ENCODE data around the gene MOAP1. TPM values are rescaled to one million over a fixed set of nuclear protein-coding genes. Genes with fewer than 3 reads are reported as not detected.

The MOAP1 gene
- total RNA-seq, 1 experiment from 2014 or later, result 18.1 TPM

- POLR2A ChIA-PET, result interaction anchor here (0.5 to 2.7 kb wide), 4 partner anchors 15 to 416 kb away, joined by 4 to 23 read pairs (median 6); partner anchors contain the start of genes GON7 and UBR7
- ATAC-seq, result peak; percentile 4; the same call in 1 of the 2 replicates
Measured at GRCh38 chr14:93183596-93184317, 940 bp downstream of the MOAP1 start.

More at GRCh38 chr14:93183596-93184317, 940 bp downstream of the MOAP1 start:
- peaks cover 18% of the 10 kb centered on the region for H3K4me1 Mint-ChIP-seq
- H3K27me3 Mint-ChIP-seq (ENCODE audit: low read depth), result no peaks in the 10 kb centered on the region
- H3K27ac Mint-ChIP-seq, result peak overlapping the region; percentile 95
- H3K36me3 Mint-ChIP-seq, result peaks cover 10% of the 10 kb centered on the region; the same call in 1 of the 2 replicates
- DNase-seq (ENCODE audit: low spot score), result no peak
- H3K9me3 Mint-ChIP-seq, result no peaks in the 10 kb centered on the region
- TF ChIP-seq IRF1 (CRISPR knock-in tag; IDR thresholded peaks at IDR 0.05), result no peak
- no peak for TF ChIP-seq ELF4 (CRISPR knock-in tag; IDR thresholded peaks at IDR 0.05; ENCODE audit: low read depth)
- TF ChIP-seq ZNF671 (CRISPR knock-in tag; IDR thresholded peaks at IDR 0.05), result no peak
- no peak for TF ChIP-seq RORB (CRISPR knock-in tag; IDR thresholded peaks at IDR 0.05)
- no peak for TF ChIP-seq ZNF317 (CRISPR knock-in tag; IDR thresholded peaks at IDR 0.05; ENCODE audit: borderline replicate concordance, low read depth)
- TF ChIP-seq, protein P1, sequence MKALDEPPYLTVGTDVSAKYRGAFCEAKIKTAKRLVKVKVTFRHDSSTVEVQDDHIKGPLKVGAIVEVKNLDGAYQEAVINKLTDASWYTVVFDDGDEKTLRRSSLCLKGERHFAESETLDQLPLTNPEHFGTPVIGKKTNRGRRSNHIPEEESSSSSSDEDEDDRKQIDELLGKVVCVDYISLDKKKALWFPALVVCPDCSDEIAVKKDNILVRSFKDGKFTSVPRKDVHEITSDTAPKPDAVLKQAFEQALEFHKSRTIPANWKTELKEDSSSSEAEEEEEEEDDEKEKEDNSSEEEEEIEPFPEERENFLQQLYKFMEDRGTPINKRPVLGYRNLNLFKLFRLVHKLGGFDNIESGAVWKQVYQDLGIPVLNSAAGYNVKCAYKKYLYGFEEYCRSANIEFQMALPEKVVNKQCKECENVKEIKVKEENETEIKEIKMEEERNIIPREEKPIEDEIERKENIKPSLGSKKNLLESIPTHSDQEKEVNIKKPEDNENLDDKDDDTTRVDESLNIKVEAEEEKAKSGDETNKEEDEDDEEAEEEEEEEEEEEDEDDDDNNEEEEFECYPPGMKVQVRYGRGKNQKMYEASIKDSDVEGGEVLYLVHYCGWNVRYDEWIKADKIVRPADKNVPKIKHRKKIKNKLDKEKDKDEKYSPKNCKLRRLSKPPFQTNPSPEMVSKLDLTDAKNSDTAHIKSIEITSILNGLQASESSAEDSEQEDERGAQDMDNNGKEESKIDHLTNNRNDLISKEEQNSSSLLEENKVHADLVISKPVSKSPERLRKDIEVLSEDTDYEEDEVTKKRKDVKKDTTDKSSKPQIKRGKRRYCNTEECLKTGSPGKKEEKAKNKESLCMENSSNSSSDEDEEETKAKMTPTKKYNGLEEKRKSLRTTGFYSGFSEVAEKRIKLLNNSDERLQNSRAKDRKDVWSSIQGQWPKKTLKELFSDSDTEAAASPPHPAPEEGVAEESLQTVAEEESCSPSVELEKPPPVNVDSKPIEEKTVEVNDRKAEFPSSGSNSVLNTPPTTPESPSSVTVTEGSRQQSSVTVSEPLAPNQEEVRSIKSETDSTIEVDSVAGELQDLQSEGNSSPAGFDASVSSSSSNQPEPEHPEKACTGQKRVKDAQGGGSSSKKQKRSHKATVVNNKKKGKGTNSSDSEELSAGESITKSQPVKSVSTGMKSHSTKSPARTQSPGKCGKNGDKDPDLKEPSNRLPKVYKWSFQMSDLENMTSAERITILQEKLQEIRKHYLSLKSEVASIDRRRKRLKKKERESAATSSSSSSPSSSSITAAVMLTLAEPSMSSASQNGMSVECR (CRISPR knock-in tag; IDR thresholded peaks at IDR 0.05; ENCODE audit: borderline replicate concordance), result no peak
- no peak for TF ChIP-seq ZNF396 (CRISPR knock-in tag; IDR thresholded peaks at IDR 0.05; ENCODE audit: borderline replicate concordance)
- no peak for TF ChIP-seq JAZF1 (CRISPR knock-in tag; IDR thresholded peaks at IDR 0.05)
- no peak for TF ChIP-seq ZNF138 (CRISPR knock-in tag; conservative IDR thresholded peaks at IDR 0.05)
- no peak for TF ChIP-seq TEAD1 (CRISPR knock-in tag; IDR thresholded peaks at IDR 0.05)
- TF ChIP-seq ZBTB43 (CRISPR knock-in tag; IDR thresholded peaks at IDR 0.05), result no peak
- TF ChIP-seq, protein P2, sequence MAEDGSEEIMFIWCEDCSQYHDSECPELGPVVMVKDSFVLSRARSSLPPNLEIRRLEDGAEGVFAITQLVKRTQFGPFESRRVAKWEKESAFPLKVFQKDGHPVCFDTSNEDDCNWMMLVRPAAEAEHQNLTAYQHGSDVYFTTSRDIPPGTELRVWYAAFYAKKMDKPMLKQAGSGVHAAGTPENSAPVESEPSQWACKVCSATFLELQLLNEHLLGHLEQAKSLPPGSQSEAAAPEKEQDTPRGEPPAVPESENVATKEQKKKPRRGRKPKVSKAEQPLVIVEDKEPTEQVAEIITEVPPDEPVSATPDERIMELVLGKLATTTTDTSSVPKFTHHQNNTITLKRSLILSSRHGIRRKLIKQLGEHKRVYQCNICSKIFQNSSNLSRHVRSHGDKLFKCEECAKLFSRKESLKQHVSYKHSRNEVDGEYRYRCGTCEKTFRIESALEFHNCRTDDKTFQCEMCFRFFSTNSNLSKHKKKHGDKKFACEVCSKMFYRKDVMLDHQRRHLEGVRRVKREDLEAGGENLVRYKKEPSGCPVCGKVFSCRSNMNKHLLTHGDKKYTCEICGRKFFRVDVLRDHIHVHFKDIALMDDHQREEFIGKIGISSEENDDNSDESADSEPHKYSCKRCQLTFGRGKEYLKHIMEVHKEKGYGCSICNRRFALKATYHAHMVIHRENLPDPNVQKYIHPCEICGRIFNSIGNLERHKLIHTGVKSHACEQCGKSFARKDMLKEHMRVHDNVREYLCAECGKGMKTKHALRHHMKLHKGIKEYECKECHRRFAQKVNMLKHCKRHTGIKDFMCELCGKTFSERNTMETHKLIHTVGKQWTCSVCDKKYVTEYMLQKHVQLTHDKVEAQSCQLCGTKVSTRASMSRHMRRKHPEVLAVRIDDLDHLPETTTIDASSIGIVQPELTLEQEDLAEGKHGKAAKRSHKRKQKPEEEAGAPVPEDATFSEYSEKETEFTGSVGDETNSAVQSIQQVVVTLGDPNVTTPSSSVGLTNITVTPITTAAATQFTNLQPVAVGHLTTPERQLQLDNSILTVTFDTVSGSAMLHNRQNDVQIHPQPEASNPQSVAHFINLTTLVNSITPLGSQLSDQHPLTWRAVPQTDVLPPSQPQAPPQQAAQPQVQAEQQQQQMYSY (CRISPR knock-in tag; IDR thresholded peaks at IDR 0.05), result no peak
- no peak for TF ChIP-seq NFYB (CRISPR knock-in tag; conservative IDR thresholded peaks at IDR 0.05; ENCODE audit: low read depth)
- TF ChIP-seq ZNF263 (CRISPR knock-in tag; IDR thresholded peaks at IDR 0.05; ENCODE audit: low read depth), result no peak
- TF ChIP-seq, protein P3, sequence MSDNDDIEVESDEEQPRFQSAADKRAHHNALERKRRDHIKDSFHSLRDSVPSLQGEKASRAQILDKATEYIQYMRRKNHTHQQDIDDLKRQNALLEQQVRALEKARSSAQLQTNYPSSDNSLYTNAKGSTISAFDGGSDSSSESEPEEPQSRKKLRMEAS (CRISPR knock-in tag; IDR thresholded peaks at IDR 0.05), result no peak
- no peak for TF ChIP-seq ZNF232 (CRISPR knock-in tag; IDR thresholded peaks at IDR 0.05)
- TF ChIP-seq ETV6 (CRISPR knock-in tag; IDR thresholded peaks at IDR 0.05), result no peak
- TF ChIP-seq, protein P4, sequence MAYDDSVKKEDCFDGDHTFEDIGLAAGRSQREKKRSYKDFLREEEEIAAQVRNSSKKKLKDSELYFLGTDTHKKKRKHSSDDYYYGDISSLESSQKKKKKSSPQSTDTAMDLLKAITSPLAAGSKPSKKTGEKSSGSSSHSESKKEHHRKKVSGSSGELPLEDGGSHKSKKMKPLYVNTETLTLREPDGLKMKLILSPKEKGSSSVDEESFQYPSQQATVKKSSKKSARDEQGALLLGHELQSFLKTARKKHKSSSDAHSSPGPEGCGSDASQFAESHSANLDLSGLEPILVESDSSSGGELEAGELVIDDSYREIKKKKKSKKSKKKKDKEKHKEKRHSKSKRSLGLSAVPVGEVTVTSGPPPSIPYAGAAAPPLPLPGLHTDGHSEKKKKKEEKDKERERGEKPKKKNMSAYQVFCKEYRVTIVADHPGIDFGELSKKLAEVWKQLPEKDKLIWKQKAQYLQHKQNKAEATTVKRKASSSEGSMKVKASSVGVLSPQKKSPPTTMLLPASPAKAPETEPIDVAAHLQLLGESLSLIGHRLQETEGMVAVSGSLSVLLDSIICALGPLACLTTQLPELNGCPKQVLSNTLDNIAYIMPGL (CRISPR knock-in tag; IDR thresholded peaks at IDR 0.05), result no peak
- CTCF ChIA-PET, result interaction anchor here (0.7 to 3.1 kb wide), 17 partner anchors 9 to 435 kb away, joined by 3 to 34 read pairs (median 5); partner anchors contain the start of genes GON7, ITPK1 and UBR7
- H3K4me3 Mint-ChIP-seq, result peak overlapping the region; percentile 79
